IMR-90 (cell line): ENCODE measurements around the gene ATP2C2. TPM values are rescaled to one million over a fixed set of nuclear protein-coding genes. Genes with fewer than 3 reads are reported as not detected.

Experiments used
- ATAC-seq: fragments of 200-7000 bp; cut with Tn5 transposase; 2 replicates; pipeline ENCODE4 v1.9.1; 2020; ENCODE audit warnings: low read depth, mild to moderate bottlenecking, moderate library complexity
- BruUV-seq: library from RNA; stranded (reverse); fragments of 400-500 nt; replicated peaks from 2 replicates; lab custom pipeline; 2021; lab: Mats Ljungman, UMichigan
- CTCF ChIA-PET: fragments of 300-600 bp; formaldehyde crosslinking; extraction: SDS; loops from one replicate; lab custom pipeline; 2021; ENCODE audit warnings: antibody characterized with exemption; lab: Yijun Ruan, JAX
- POLR2A ChIA-PET: fragments of 300-600 bp; sonication (Branson Sonifier 250); formaldehyde crosslinking; loops from one replicate; lab custom pipeline; 2022; ENCODE audit warnings: antibody characterized with exemption; ENCODE audit not compliant: unreplicated experiment; lab: Charles Lee
- DNase-seq: peaks from one replicate; pipeline ENCODE4 v3.0.0; 2013
- H2AFZ ChIP-seq: replicated peaks from 2 replicates; pipeline ENCODE3; 2013; ENCODE audit warnings: low read length, mild to moderate bottlenecking; ENCODE audit not compliant: poor library complexity
- H2AK5ac ChIP-seq: 2 replicates; pipeline ENCODE4 v1.6.1; 2013; ENCODE audit warnings: low read depth, low read length, inconsistent platforms
- H2AK9ac ChIP-seq: replicated peaks from 2 replicates; pipeline ENCODE3; 2013; ENCODE audit warnings: mild to moderate bottlenecking, low read depth, low read length, moderate library complexity; ENCODE audit not compliant: poor library complexity
- H2BK120ac ChIP-seq: 2 replicates; pipeline ENCODE4 v1.6.1; 2013; ENCODE audit warnings: low read depth, low read length, inconsistent platforms
- H2BK15ac ChIP-seq: 3 replicates; pipeline ENCODE4 v1.6.1; 2013; ENCODE audit warnings: low read depth, low read length, inconsistent platforms
- H2BK20ac ChIP-seq: 2 replicates; pipeline ENCODE4 v1.6.1; 2013; ENCODE audit warnings: low read depth, mild to moderate bottlenecking, inconsistent platforms, low read length, moderate library complexity
- H2BK5ac ChIP-seq: 2 replicates; pipeline ENCODE4 v1.6.1; 2013; ENCODE audit warnings: mild to moderate bottlenecking, low read depth, low read length, inconsistent platforms; ENCODE audit not compliant: poor library complexity, severe bottlenecking
- H3K14ac ChIP-seq: replicated peaks from 2 replicates; pipeline ENCODE4 v1.6.1; 2013; ENCODE audit warnings: low read depth, low read length, inconsistent platforms
- H3K18ac ChIP-seq: 2 replicates; pipeline ENCODE4 v1.6.1; 2013; ENCODE audit warnings: low read depth, low read length, control low read depth
- H3K23ac ChIP-seq: 2 replicates; pipeline ENCODE4 v1.6.1; 2013; ENCODE audit warnings: low read depth, low read length, inconsistent platforms
- H3K27ac ChIP-seq: 2 replicates; pipeline ENCODE4 v1.5.1; 2013; ENCODE audit warnings: mild to moderate bottlenecking, control low read depth, low read length; ENCODE audit not compliant: insufficient read depth
- H3K27me3 ChIP-seq: 2 replicates; pipeline ENCODE4 v1.6.1; 2013; ENCODE audit warnings: low read length; ENCODE audit not compliant: control insufficient read depth, insufficient read depth
- H3K36me3 ChIP-seq: 2 replicates; pipeline ENCODE4 v1.6.1; 2013; ENCODE audit warnings: low read length, mixed read lengths; ENCODE audit not compliant: control insufficient read depth, insufficient read depth
- H3K4ac ChIP-seq: 2 replicates; pipeline ENCODE4 v1.6.1; 2013; ENCODE audit warnings: low read depth, low read length, inconsistent platforms
- H3K4me1 ChIP-seq: 2 replicates; pipeline ENCODE4 v1.6.1; 2013; ENCODE audit warnings: low read length, mixed read lengths; ENCODE audit not compliant: control insufficient read depth, insufficient read depth
- H3K4me2 ChIP-seq: 2 replicates; pipeline ENCODE4 v1.6.1; 2013; ENCODE audit warnings: low read depth, mild to moderate bottlenecking, control low read depth, low read length, moderate library complexity
- H3K4me3 ChIP-seq: 2 replicates; pipeline ENCODE4 v1.5.1; 2013; ENCODE audit warnings: low read depth, mild to moderate bottlenecking, control low read depth, low read length, moderate library complexity; ENCODE audit not compliant: insufficient read depth
- H3K56ac ChIP-seq: 2 replicates; pipeline ENCODE4 v1.6.1; 2013; ENCODE audit warnings: low read length, inconsistent platforms; ENCODE audit not compliant: insufficient read depth; ENCODE audit errors: extremely low read depth
- H3K79me1 ChIP-seq, 2 experiments: 2 replicates each; pipeline ENCODE4 v1.6.1; 2013; ENCODE audit warnings: low read length in 2 of 2, inconsistent platforms in 1 of 2, low read depth in 1 of 2
- H3K9ac ChIP-seq: 2 replicates; pipeline ENCODE4 v1.6.1; 2013; ENCODE audit warnings: low read depth, low read length, control low read depth
- H3K9me1 ChIP-seq: 2 replicates; pipeline ENCODE4 v1.6.1; 2013; ENCODE audit warnings: low read length, inconsistent platforms; ENCODE audit not compliant: insufficient read depth
- H3K9me3 ChIP-seq: 2 replicates; pipeline ENCODE4 v1.6.1; 2013; ENCODE audit warnings: low read length; ENCODE audit not compliant: control insufficient read depth, insufficient read depth
- H4K20me1 ChIP-seq: 2 replicates; pipeline ENCODE4 v1.6.1; 2013; ENCODE audit warnings: low read length, inconsistent platforms; ENCODE audit not compliant: insufficient read depth
- H4K5ac ChIP-seq: 2 replicates; pipeline ENCODE4 v1.6.1; 2013; ENCODE audit warnings: mild to moderate bottlenecking, low read depth, low read length, control low read depth
- H4K8ac ChIP-seq, 2 experiments: 2 replicates each; pipeline ENCODE4 v1.6.1; 2013; ENCODE audit warnings: low read depth in 2 of 2, low read length in 2 of 2, control low read depth in 1 of 2, inconsistent platforms in 1 of 2
- H4K91ac ChIP-seq: 2 replicates; pipeline ENCODE4 v1.6.1; 2013; ENCODE audit warnings: low read depth, low read length, inconsistent platforms; ENCODE audit not compliant: insufficient read depth
- BHLHE40 ChIP-seq: fragments of 150-350 bp; IDR thresholded peaks from 2 replicates; pipeline ENCODE4 v1.6.1; 2016; ENCODE audit warnings: mild to moderate bottlenecking, low read depth, low read length
- CEBPB ChIP-seq: IDR thresholded peaks from 2 replicates; pipeline ENCODE4 v1.6.1; 2012; ENCODE audit warnings: low read depth, low read length, improper control_type of control experiment
- CHD1 ChIP-seq: IDR thresholded peaks from 2 replicates; pipeline ENCODE4 v1.6.1; 2012; ENCODE audit warnings: low read depth, low read length, improper control_type of control experiment
- FOS ChIP-seq: fragments of 150-350 bp; IDR thresholded peaks from 2 replicates; pipeline ENCODE4 v1.6.1; 2016; ENCODE audit warnings: low read depth, low read length
- MAFK ChIP-seq: IDR thresholded peaks from 2 replicates; pipeline ENCODE4 v1.6.1; 2012; ENCODE audit warnings: low read depth, low read length, improper control_type of control experiment
- MAZ ChIP-seq: IDR thresholded peaks from 2 replicates; pipeline ENCODE4 v1.6.1; 2012; ENCODE audit warnings: low read depth, mild to moderate bottlenecking, low read length, improper control_type of control experiment, moderate library complexity, borderline replicate concordance
- MXI1 ChIP-seq: IDR thresholded peaks from 2 replicates; pipeline ENCODE4 v1.6.1; 2012; ENCODE audit warnings: low read depth, mild to moderate bottlenecking, low read length, moderate library complexity, borderline replicate concordance
- NFE2L2 ChIP-seq: fragments of 150-350 bp; IDR thresholded peaks from 2 replicates; pipeline ENCODE4 v1.6.1; 2016; ENCODE audit warnings: low read depth, mild to moderate bottlenecking, low read length
- POLR2A ChIP-seq: IDR thresholded peaks from 2 replicates; pipeline ENCODE4 v1.6.1; 2012; ENCODE audit warnings: mild to moderate bottlenecking, low read depth, low read length
- RAD21 ChIP-seq: IDR thresholded peaks from 2 replicates; pipeline ENCODE4 v1.6.1; 2012; ENCODE audit warnings: low read length, improper control_type of control experiment
- RFX5 ChIP-seq: IDR thresholded peaks from 2 replicates; pipeline ENCODE4 v1.8.0; 2012; ENCODE audit warnings: low read depth, mild to moderate bottlenecking, low read length, moderate library complexity
- SMC3 ChIP-seq: fragments of 150-350 bp; IDR thresholded peaks from 2 replicates; pipeline ENCODE4 v1.6.1; 2016; ENCODE audit warnings: low read depth, mild to moderate bottlenecking, antibody characterized with exemption, low read length, moderate library complexity
- WGBS, 2 experiments: methylation state at CpG; one replicate each; pipeline versions ENCODE4 v1.1.5 to v1.1.7; 2013; ENCODE audit warnings: missing lambda C conversion rate in 2 of 2; ENCODE audit not compliant: insufficient read length in 1 of 2; ENCODE audit errors: extremely low coverage in 2 of 2; 5-methylcytosine and 5-hydroxymethylcytosine counted together
- dilution Hi-C: fragments of 300-500 bp; cut with HindIII; formaldehyde crosslinking; loops from one replicate; pipeline ENCODE4 v1.14.3; 2018; ENCODE audit warnings: low sequenced_read_pairs; ENCODE audit not compliant: unreplicated experiment
- in situ Hi-C: fragments of 300-500 bp; cut with MboI; formaldehyde crosslinking; loops from 3 replicates; pipeline ENCODE4 v1.14.3; 2019; ENCODE audit warnings: low sequenced_read_pairs, inconsistent platforms, mixed read lengths
- intact Hi-C: fragments of 100-400 bp; cut with micrococcal nuclease; formaldehyde crosslinking; loops from 2 replicates; pipeline ENCODE4 v1.10.0; 2022
- polyA plus RNA-seq, 3 experiments: library from polyadenylated mRNA; depleted of rRNA; stranded (reverse); fragments of >200 nt; gene quantifications; 2 replicates each; pipeline ENCODE4 v1.2.3, GENCODE V29; 2012; ENCODE audit warnings: low replicate concordance in 1 of 3
- total RNA-seq: library from RNA; depleted of rRNA; stranded (reverse); fragments of >200 nt; gene quantifications from 2 replicates; pipeline ENCODE4 v1.2.3, GENCODE V29; 2012
- TF ChIP-seq, protein P1 (sequence below): conservative IDR thresholded peaks from 2 replicates; pipeline ENCODE4 v1.5.1; 2012; ENCODE audit warnings: mild to moderate bottlenecking, low read depth, low read length, improper control_type of control experiment
- TF ChIP-seq, protein P2 (sequence below): fragments of 150-350 bp; IDR thresholded peaks from 2 replicates; pipeline ENCODE4 v1.6.1; 2016; ENCODE audit warnings: low read depth, mild to moderate bottlenecking, low read length, moderate library complexity, borderline replicate concordance
- TF ChIP-seq, protein P3 (sequence below): fragments of 150-350 bp; IDR thresholded peaks from 2 replicates; pipeline ENCODE4 v1.6.1; 2017; ENCODE audit warnings: mild to moderate bottlenecking, antibody characterized with exemption, low read length, low read depth

ATP2C2 gene
- total and polyA plus RNA-seq, 2 of the 4 experiments (the other 2 are of a cell fraction), result not detected

GRCh38 chr16:84465154-84465553 lies 96.8 kb downstream of the ATP2C2 start:
- H4K8ac ChIP-seq, result no peak overlapping the region
- H3K36me3 ChIP-seq, result peaks cover 33% of the 10 kb centered on the region
- 0 out of 2 replicates have a peak, but pooled peaks cover 6% of the 10 kb centered on the region for H3K9me1 ChIP-seq
- no peak overlapping the region for H3K4ac ChIP-seq
- no peaks in the 10 kb centered on the region for H3K4me1 ChIP-seq
- in situ Hi-C loops (no loop called here), intact Hi-C loops (no loop called here), dilution Hi-C loops (no loop called here)
- H2BK5ac ChIP-seq, result no peak overlapping the region
- H4K20me1 ChIP-seq, result no peaks in the 10 kb centered on the region
- no peak overlapping the region for H2AFZ ChIP-seq
- ChIA-PET CTCF (no interaction called here), POLR2A (no interaction called here)
- no peaks in the 10 kb centered on the region for H3K27me3 ChIP-seq
- H3K56ac ChIP-seq, result no peak overlapping the region
- H4K91ac ChIP-seq, result no peak overlapping the region
- H2AK5ac ChIP-seq, result no peak overlapping the region
- H3K14ac ChIP-seq, result no peak overlapping the region
- no peak overlapping the region for H3K18ac ChIP-seq
- H2BK120ac ChIP-seq, result no peak overlapping the region
- H3K23ac ChIP-seq, result no peak overlapping the region
- no peak overlapping the region for H3K27ac ChIP-seq
- TF ChIP-seq NFE2L2 (no peak), SMC3 (no peak), BHLHE40 (no peak), POLR2A (no peak), CHD1 (no peak), MXI1 (no peak), RAD21 (no peak), MAFK (no peak), MAZ (no peak), FOS (no peak), RFX5 (no peak), CEBPB (no peak)
- TF ChIP-seq, protein P1, sequence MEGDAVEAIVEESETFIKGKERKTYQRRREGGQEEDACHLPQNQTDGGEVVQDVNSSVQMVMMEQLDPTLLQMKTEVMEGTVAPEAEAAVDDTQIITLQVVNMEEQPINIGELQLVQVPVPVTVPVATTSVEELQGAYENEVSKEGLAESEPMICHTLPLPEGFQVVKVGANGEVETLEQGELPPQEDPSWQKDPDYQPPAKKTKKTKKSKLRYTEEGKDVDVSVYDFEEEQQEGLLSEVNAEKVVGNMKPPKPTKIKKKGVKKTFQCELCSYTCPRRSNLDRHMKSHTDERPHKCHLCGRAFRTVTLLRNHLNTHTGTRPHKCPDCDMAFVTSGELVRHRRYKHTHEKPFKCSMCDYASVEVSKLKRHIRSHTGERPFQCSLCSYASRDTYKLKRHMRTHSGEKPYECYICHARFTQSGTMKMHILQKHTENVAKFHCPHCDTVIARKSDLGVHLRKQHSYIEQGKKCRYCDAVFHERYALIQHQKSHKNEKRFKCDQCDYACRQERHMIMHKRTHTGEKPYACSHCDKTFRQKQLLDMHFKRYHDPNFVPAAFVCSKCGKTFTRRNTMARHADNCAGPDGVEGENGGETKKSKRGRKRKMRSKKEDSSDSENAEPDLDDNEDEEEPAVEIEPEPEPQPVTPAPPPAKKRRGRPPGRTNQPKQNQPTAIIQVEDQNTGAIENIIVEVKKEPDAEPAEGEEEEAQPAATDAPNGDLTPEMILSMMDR, result no peak
- TF ChIP-seq, protein P2, sequence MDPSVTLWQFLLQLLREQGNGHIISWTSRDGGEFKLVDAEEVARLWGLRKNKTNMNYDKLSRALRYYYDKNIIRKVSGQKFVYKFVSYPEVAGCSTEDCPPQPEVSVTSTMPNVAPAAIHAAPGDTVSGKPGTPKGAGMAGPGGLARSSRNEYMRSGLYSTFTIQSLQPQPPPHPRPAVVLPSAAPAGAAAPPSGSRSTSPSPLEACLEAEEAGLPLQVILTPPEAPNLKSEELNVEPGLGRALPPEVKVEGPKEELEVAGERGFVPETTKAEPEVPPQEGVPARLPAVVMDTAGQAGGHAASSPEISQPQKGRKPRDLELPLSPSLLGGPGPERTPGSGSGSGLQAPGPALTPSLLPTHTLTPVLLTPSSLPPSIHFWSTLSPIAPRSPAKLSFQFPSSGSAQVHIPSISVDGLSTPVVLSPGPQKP, result no peak
- TF ChIP-seq, protein P3, sequence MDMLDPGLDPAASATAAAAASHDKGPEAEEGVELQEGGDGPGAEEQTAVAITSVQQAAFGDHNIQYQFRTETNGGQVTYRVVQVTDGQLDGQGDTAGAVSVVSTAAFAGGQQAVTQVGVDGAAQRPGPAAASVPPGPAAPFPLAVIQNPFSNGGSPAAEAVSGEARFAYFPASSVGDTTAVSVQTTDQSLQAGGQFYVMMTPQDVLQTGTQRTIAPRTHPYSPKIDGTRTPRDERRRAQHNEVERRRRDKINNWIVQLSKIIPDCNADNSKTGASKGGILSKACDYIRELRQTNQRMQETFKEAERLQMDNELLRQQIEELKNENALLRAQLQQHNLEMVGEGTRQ, result no peak
- no peak overlapping the region for H3K4me3 ChIP-seq
- H3K9ac ChIP-seq, result no peak overlapping the region
- no peak overlapping the region for H2BK20ac ChIP-seq
- WGBS, 2 experiments, result 79% methylated on average over 3 of the region's 6 CpGs; no CpG with 5 or more reads in 1 of the 2 experiments
- DNase-seq (no peak), ATAC-seq (no peak)
- H4K5ac ChIP-seq, result no peak overlapping the region
- no peak overlapping the region for H2AK9ac ChIP-seq
- H3K79me1 ChIP-seq, result peaks cover 13 to 33% of the 10 kb centered on the region in 2 experiments
- no TSS peak for BruUV-seq
- no peak overlapping the region for H2BK15ac ChIP-seq
- H3K4me2 ChIP-seq, result no peak overlapping the region
- H3K9me3 ChIP-seq, result peaks cover 10% of the 10 kb centered on the region
